Nephron (organoid): ENCODE data around the gene GKN1.

Experiments used
- H3K27ac Mint-ChIP-seq, 3 experiments: 2 replicates each; pipeline ENCODE4 v1.8.0; 2020; ENCODE audit warnings: mixed read lengths in 3 of 3, mild to moderate bottlenecking in 2 of 3, moderate library complexity in 1 of 3
- H3K27me3 Mint-ChIP-seq: 2 replicates; pipeline ENCODE4 v1.8.0; 2021; ENCODE audit warnings: low read depth, mild to moderate bottlenecking, moderate library complexity, mixed read lengths
- H3K36me3 Mint-ChIP-seq: 2 replicates; pipeline ENCODE4 v1.8.0; 2020; ENCODE audit warnings: low read depth, mixed read lengths
- H3K4me1 Mint-ChIP-seq: 2 replicates; pipeline ENCODE4 v1.8.0; 2020; ENCODE audit warnings: mixed read lengths
- H3K4me3 Mint-ChIP-seq, 3 experiments: 2 replicates each; pipeline ENCODE4 v1.8.0; 2020; ENCODE audit warnings: mild to moderate bottlenecking in 3 of 3, mixed read lengths in 3 of 3, moderate library complexity in 2 of 3
- H3K9me3 Mint-ChIP-seq: 2 replicates; pipeline ENCODE4 v1.8.0; 2020; ENCODE audit warnings: mixed read lengths
- TF ChIP-seq, protein P1 (sequence below), 3 experiments: fragments of 200-600 bp; sonication (generic); IDR thresholded peaks; one replicate each; pipeline ENCODE4 v1.5.0; 2021; ENCODE audit warnings: antibody characterized with exemption in 3 of 3; ENCODE audit not compliant: unreplicated experiment in 3 of 3

GKN1 gene

GRCh38 chr2:68989035-68989434, 14.6 kb downstream of the GKN1 start:
- Mint-ChIP-seq H3K4me3 (no peak overlapping the region), H3K27ac (no peak overlapping the region), H3K27me3 (peaks cover 4% of the 10 kb centered on the region), H3K36me3 (no peaks in the 10 kb centered on the region), H3K9me3 (no peaks in the 10 kb centered on the region), H3K4me1 (no peaks in the 10 kb centered on the region)
- TF ChIP-seq, protein P1, sequence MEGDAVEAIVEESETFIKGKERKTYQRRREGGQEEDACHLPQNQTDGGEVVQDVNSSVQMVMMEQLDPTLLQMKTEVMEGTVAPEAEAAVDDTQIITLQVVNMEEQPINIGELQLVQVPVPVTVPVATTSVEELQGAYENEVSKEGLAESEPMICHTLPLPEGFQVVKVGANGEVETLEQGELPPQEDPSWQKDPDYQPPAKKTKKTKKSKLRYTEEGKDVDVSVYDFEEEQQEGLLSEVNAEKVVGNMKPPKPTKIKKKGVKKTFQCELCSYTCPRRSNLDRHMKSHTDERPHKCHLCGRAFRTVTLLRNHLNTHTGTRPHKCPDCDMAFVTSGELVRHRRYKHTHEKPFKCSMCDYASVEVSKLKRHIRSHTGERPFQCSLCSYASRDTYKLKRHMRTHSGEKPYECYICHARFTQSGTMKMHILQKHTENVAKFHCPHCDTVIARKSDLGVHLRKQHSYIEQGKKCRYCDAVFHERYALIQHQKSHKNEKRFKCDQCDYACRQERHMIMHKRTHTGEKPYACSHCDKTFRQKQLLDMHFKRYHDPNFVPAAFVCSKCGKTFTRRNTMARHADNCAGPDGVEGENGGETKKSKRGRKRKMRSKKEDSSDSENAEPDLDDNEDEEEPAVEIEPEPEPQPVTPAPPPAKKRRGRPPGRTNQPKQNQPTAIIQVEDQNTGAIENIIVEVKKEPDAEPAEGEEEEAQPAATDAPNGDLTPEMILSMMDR (IDR thresholded peaks at IDR 0.05; ENCODE audit: unreplicated experiment in 3 of 3) = no peak

- TF ChIP-seq, protein P1 (IDR thresholded peaks at IDR 0.05; ENCODE audit: unreplicated experiment in 3 of 3) = no peak
- Mint-ChIP-seq H3K27me3 (peaks cover under 1% of the 10 kb centered on the region), H3K36me3 (no peaks in the 10 kb centered on the region), H3K4me3 (no peak overlapping the region), H3K9me3 (no peaks in the 10 kb centered on the region), H3K27ac (no peak overlapping the region), H3K4me1 (no peaks in the 10 kb centered on the region)
These were observed 17.9 kb downstream of the GKN1 start for GRCh38 chr2:68992341-68992740.

- TF ChIP-seq, protein P1 (IDR thresholded peaks at IDR 0.05; ENCODE audit: unreplicated experiment in 3 of 3) = no peak
- H3K36me3 Mint-ChIP-seq = no peaks in the 10 kb centered on the region
- no peaks in the 10 kb centered on the region for H3K9me3 Mint-ChIP-seq
- no peaks in the 10 kb centered on the region for H3K27me3 Mint-ChIP-seq
- H3K27ac Mint-ChIP-seq = no peak overlapping the region
- no peak overlapping the region for H3K4me3 Mint-ChIP-seq
- no peaks in the 10 kb centered on the region for H3K4me1 Mint-ChIP-seq
These were observed 18.5 kb downstream of the GKN1 start for GRCh38 chr2:68992933-68993332.

DNA sequence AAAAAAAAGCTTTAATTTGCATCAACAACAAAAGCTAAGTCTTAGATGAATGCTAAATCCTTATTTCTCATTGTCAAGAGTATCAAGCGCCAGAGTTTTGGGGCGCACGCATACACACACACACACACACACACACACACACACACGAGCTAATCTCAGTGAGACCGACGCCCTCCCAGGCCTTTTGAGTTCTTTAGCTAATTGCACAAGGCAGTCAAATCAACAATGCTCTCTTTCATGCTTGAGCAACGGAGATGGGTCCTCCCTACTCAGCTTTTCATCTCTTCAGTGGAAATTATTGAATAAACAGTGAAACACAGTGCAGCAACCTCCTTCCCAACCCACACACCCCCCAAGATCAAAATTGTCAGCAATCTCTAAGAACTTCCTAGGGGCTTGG, 19.2 kb downstream of the GKN1 start:
- Mint-ChIP-seq H3K36me3 (no peaks in the 10 kb centered on the region), H3K27me3 (no peaks in the 10 kb centered on the region), H3K4me1 (no peaks in the 10 kb centered on the region)

GRCh38 chr2:68994864-68995263, 20.4 kb downstream of the GKN1 start:
- Mint-ChIP-seq H3K4me3 (no peak overlapping the region), H3K27ac (no peak overlapping the region), H3K27me3 (no peaks in the 10 kb centered on the region), H3K36me3 (no peaks in the 10 kb centered on the region), H3K9me3 (no peaks in the 10 kb centered on the region), H3K4me1 (no peaks in the 10 kb centered on the region)
- TF ChIP-seq, protein P1 (IDR thresholded peaks at IDR 0.05; ENCODE audit: unreplicated experiment in 3 of 3) = no peak

More for the DNA sequence above, 19.2 kb downstream of the GKN1 start:
- Mint-ChIP-seq H3K9me3 (no peaks in the 10 kb centered on the region), H3K4me3 (no peak overlapping the region), H3K27ac (no peak overlapping the region)
- TF ChIP-seq, protein P1 (IDR thresholded peaks at IDR 0.05; ENCODE audit: unreplicated experiment in 3 of 3) = no peak

GRCh38 chr2:68995916-68996315, 21.5 kb downstream of the GKN1 start:
- Mint-ChIP-seq H3K36me3 (no peaks in the 10 kb centered on the region), H3K27ac (no peak overlapping the region), H3K9me3 (peaks cover 5% of the 10 kb centered on the region), H3K4me1 (no peaks in the 10 kb centered on the region), H3K27me3 (no peaks in the 10 kb centered on the region), H3K4me3 (no peak overlapping the region)
- TF ChIP-seq, protein P1 (IDR thresholded peaks at IDR 0.05; ENCODE audit: unreplicated experiment in 3 of 3) = no peak
